MM.1S (cell line): ENCODE results near the gene COL18A1.

Experiments
- DNase-seq: peaks from one replicate; pipeline ENCODE4 v3.0.0-alpha.2; 2015
- H2AFZ ChIP-seq: fragments of 300-600 bp; sonication (generic); 2 replicates; pipeline ENCODE4 v1.6.0; 2016; ENCODE audit warnings: antibody characterized with exemption, low read length
- H3F3A ChIP-seq: fragments of 300-600 bp; sonication (generic); 2 replicates; pipeline ENCODE4 v1.6.1; 2016; ENCODE audit warnings: mild to moderate bottlenecking, antibody characterized with exemption, low read length, moderate library complexity, mixed read lengths; ENCODE audit not compliant: insufficient read depth
- H3K27ac ChIP-seq: fragments of 300-600 bp; sonication (generic); 2 replicates; pipeline ENCODE4 v1.5.1; 2016; ENCODE audit warnings: mild to moderate bottlenecking, low read length
- H3K27me3 ChIP-seq: fragments of 300-600 bp; sonication (generic); replicated peaks from 2 replicates; pipeline ENCODE4 v1.6.0; 2016; ENCODE audit warnings: low read length; ENCODE audit not compliant: insufficient read depth
- H3K36me3 ChIP-seq: fragments of 300-600 bp; sonication (generic); replicated peaks from 2 replicates; pipeline ENCODE4 v1.6.1; 2016; ENCODE audit warnings: mild to moderate bottlenecking, low read length, mixed read lengths; ENCODE audit not compliant: insufficient read depth
- H3K4me1 ChIP-seq: fragments of 300-600 bp; sonication (generic); 2 replicates; pipeline ENCODE4 v1.6.1; 2016; ENCODE audit warnings: low read length, mixed read lengths
- H3K4me2 ChIP-seq: fragments of 300-600 bp; sonication (generic); 2 replicates; pipeline ENCODE4 v1.6.0; 2016; ENCODE audit warnings: low read depth, low read length
- H3K4me3 ChIP-seq: fragments of 300-600 bp; sonication (generic); 2 replicates; pipeline ENCODE4 v1.5.1; 2016; ENCODE audit warnings: low read length, mixed read lengths
- H3K79me2 ChIP-seq: fragments of 300-600 bp; sonication (generic); 2 replicates; pipeline ENCODE4 v1.6.1; 2016; ENCODE audit warnings: mixed run types, low read length, mixed read lengths
- H3K9ac ChIP-seq: fragments of 300-600 bp; sonication (generic); 2 replicates; pipeline ENCODE4 v1.6.1; 2016; ENCODE audit warnings: low read length, mixed read lengths
- H3K9me2 ChIP-seq: fragments of 300-600 bp; sonication (generic); replicated peaks from 2 replicates; pipeline ENCODE4 v1.6.1; 2016; ENCODE audit warnings: mild to moderate bottlenecking, low read length, mixed read lengths; ENCODE audit not compliant: insufficient read depth
- H3K9me3 ChIP-seq: fragments of 300-600 bp; sonication (generic); replicated peaks from 2 replicates; pipeline ENCODE4 v1.6.1; 2016; ENCODE audit warnings: mild to moderate bottlenecking, low read length, mixed read lengths; ENCODE audit not compliant: insufficient read depth
- H4K20me1 ChIP-seq: fragments of 300-600 bp; sonication (generic); 2 replicates; pipeline ENCODE4 v1.6.1; 2016; ENCODE audit warnings: mild to moderate bottlenecking, low read length, moderate library complexity, mixed read lengths; ENCODE audit not compliant: insufficient read depth
- EZH2 ChIP-seq: fragments of 300-600 bp; sonication (generic); optimal IDR thresholded peaks from 2 replicates; pipeline ENCODE3; 2017; ENCODE audit warnings: low read depth, mild to moderate bottlenecking, antibody characterized with exemption, low read length, mixed read lengths
- EZH2phosphoT487 ChIP-seq: fragments of 300-600 bp; sonication (generic); IDR thresholded peaks from 2 replicates; pipeline ENCODE4 v1.6.1; 2018; ENCODE audit warnings: antibody characterized with exemption, low read length
- TF ChIP-seq, protein P1 (sequence below): fragments of 300-600 bp; sonication (generic); IDR thresholded peaks from 2 replicates; pipeline ENCODE4 v1.5.1; 2016; ENCODE audit warnings: antibody characterized with exemption, low read length, mixed read lengths

The COL18A1 gene

DNA sequence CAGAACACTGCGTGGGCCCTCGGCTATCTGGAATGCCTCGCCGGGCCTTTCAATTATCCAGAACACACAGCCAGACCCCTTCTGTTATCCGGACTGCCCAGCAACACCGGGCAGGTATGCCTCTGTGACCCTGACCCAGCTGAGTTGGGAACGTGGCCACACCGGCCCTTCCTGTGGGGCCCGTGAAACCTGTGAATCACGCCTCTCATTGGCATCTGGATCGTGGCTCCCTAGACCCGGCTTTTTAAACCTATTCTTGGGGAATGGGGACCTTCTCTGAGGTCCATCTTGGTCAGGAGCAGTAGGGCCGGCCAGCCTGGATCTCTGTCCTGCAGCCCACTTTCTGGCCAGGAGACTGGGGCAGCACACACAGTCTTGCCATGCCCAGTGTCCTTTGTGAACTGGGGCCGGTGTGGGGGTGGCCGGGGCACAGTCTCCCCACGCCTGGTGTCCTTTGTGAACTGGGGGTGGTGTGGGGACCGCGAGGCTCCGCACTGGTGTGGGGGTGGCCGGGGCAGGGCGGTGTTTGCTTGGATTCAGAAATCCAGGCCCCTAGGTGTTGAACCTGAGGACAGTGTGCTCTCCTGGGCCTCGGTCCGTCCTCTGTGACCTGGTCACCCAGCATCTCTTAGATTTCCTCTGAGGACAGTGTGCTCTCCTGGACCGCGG is 11.1 kb downstream of the COL18A1 start:
- Histone ChIP-seq H3K4me2 (no peak overlapping the region), H3K27ac (no peak overlapping the region), H3K27me3 (peaks cover 100% of the 10 kb centered on the region), H3K9ac (no peak overlapping the region), H2AFZ (no peak overlapping the region), H3K9me2 (no peaks in the 10 kb centered on the region), H3K4me3 (no peak overlapping the region), H3F3A (no peaks in the 10 kb centered on the region), H4K20me1 (no peaks in the 10 kb centered on the region), H3K36me3 (no peaks in the 10 kb centered on the region), H3K4me1 (no peaks in the 10 kb centered on the region), H3K9me3 (no peaks in the 10 kb centered on the region), H3K79me2 (no peaks in the 10 kb centered on the region)
- TF ChIP-seq, protein P1, sequence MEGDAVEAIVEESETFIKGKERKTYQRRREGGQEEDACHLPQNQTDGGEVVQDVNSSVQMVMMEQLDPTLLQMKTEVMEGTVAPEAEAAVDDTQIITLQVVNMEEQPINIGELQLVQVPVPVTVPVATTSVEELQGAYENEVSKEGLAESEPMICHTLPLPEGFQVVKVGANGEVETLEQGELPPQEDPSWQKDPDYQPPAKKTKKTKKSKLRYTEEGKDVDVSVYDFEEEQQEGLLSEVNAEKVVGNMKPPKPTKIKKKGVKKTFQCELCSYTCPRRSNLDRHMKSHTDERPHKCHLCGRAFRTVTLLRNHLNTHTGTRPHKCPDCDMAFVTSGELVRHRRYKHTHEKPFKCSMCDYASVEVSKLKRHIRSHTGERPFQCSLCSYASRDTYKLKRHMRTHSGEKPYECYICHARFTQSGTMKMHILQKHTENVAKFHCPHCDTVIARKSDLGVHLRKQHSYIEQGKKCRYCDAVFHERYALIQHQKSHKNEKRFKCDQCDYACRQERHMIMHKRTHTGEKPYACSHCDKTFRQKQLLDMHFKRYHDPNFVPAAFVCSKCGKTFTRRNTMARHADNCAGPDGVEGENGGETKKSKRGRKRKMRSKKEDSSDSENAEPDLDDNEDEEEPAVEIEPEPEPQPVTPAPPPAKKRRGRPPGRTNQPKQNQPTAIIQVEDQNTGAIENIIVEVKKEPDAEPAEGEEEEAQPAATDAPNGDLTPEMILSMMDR = no peak
- TF ChIP-seq EZH2 = no peak
- TF ChIP-seq EZH2phosphoT487 = no peak
- no peak for DNase-seq

- no peak overlapping the region for H3K4me2 ChIP-seq
- no peaks in the 10 kb centered on the region for H3K9me2 ChIP-seq
- H3F3A ChIP-seq = no peaks in the 10 kb centered on the region
- no peak overlapping the region for H3K27ac ChIP-seq
- TF ChIP-seq, protein P1 = no peak
- no peak for TF ChIP-seq EZH2
- TF ChIP-seq EZH2phosphoT487 = no peak
- no peak overlapping the region for H3K9ac ChIP-seq
- no peaks in the 10 kb centered on the region for H4K20me1 ChIP-seq
- no peaks in the 10 kb centered on the region for H3K9me3 ChIP-seq
- no peak overlapping the region for H2AFZ ChIP-seq
- no peak overlapping the region for H3K4me3 ChIP-seq
- no peak for DNase-seq
- no peaks in the 10 kb centered on the region for H3K4me1 ChIP-seq
- no peaks in the 10 kb centered on the region for H3K36me3 ChIP-seq
- H3K27me3 ChIP-seq = peaks cover 100% of the 10 kb centered on the region
- H3K79me2 ChIP-seq = no peaks in the 10 kb centered on the region
Observed at GRCh38 chr21:45416620-45417019, 11.7 kb downstream of the COL18A1 start.

DNA sequence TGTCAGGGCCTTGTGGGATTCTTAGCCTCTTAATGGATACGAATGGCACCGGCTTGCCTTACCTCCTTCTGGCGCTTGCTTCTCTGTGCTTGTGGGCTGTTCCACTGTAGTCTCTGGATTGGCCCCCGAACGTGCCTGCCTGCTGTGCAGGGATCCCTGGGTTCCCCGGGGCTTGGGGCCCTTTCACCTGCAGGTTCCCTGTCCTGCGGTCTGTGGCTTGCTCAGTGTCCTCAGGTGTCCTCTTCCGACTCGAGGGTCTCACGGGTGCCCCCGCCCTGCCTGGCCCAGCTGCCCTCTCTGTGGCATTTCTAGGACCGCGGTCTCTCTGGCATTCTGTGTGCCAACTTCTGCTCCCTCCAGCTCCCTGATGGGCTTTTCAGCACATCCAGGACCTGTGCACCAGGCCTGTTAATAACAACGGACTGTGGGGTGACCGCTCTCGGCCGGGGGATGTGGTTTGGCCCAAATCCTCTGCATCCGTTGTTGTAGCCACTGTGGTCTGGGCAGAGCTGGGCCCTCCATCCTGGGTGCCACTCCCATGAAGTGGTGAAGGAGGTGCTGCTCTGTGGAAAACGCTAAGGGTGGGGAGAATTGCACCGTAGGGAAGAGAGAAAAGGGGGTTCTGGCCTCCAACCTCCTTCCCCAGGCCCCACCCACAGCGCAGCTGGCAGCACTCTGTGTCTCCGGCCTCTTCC is 12.4 kb downstream of the COL18A1 start:
- no peaks in the 10 kb centered on the region for H3K79me2 ChIP-seq
- H3K4me2 ChIP-seq = no peak overlapping the region
- TF ChIP-seq, protein P1 = no peak
- no peaks in the 10 kb centered on the region for H3K36me3 ChIP-seq
- H3F3A ChIP-seq = no peaks in the 10 kb centered on the region
- H3K27ac ChIP-seq = no peak overlapping the region
- H4K20me1 ChIP-seq = no peaks in the 10 kb centered on the region
- H3K4me1 ChIP-seq = no peaks in the 10 kb centered on the region
- no peak overlapping the region for H3K9ac ChIP-seq
- no peaks in the 10 kb centered on the region for H3K9me2 ChIP-seq
- no peaks in the 10 kb centered on the region for H3K9me3 ChIP-seq
- no peak for DNase-seq
- H2AFZ ChIP-seq = no peak overlapping the region
- peaks cover 100% of the 10 kb centered on the region for H3K27me3 ChIP-seq
- H3K4me3 ChIP-seq = no peak overlapping the region
